HG03025 (cell line): ENCODE data around the gene CFAP58.

Experiments used
- ATAC-seq: cut with Tn5 transposase; IDR thresholded peaks from one replicate; pipeline ENCODE4 v1.9.1; 2021; ENCODE audit warnings: mild to moderate bottlenecking, moderate library complexity; ENCODE audit not compliant: unreplicated experiment, low FRiP score

CFAP58 gene

GRCh38 chr10:104333728-104334373 is 19.8 kb upstream of the CFAP58 start:
- ATAC-seq, result no peak

GRCh38 chr10:104334561-104334960 is 19.1 kb upstream of the CFAP58 start:
- ATAC-seq, result no peak

GRCh38 chr10:104334965-104335650 is 18.5 kb upstream of the CFAP58 start:
- ATAC-seq, result no peak

DNA sequence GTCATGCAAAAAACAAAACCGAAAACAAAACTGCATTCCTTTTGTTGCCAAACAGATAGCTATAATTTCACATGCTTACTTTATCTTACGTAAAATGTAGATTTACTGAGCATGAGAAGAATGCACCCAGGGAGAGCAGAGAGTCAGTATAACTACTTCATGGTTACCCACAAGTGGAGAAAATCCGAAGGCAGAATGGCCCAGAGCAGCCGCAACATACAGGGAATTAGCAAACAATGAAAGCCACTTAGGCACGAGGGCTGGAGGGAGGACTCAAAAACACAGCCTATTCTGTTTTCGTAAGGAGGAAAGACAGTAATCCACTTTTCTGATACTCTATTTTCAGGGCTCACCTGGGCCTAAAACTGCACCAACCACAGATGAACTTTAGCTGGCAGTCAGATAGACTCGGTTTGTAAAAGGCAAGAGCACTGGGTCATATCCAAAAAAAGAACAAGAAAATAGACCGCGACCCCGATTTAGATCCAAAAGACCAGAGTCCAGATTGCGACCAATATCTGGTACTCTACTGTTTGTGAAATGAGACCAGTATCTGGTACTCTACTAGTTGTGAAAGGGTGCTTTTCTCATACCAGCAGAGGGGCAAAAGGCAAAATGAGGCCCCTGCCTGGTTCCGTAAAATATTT is 16.7 kb upstream of the CFAP58 start:
- ATAC-seq, result peak; percentile 35

GRCh38 chr10:104337521-104337984 is 16.1 kb upstream of the CFAP58 start:
- ATAC-seq, result peak; percentile 44

DNA sequence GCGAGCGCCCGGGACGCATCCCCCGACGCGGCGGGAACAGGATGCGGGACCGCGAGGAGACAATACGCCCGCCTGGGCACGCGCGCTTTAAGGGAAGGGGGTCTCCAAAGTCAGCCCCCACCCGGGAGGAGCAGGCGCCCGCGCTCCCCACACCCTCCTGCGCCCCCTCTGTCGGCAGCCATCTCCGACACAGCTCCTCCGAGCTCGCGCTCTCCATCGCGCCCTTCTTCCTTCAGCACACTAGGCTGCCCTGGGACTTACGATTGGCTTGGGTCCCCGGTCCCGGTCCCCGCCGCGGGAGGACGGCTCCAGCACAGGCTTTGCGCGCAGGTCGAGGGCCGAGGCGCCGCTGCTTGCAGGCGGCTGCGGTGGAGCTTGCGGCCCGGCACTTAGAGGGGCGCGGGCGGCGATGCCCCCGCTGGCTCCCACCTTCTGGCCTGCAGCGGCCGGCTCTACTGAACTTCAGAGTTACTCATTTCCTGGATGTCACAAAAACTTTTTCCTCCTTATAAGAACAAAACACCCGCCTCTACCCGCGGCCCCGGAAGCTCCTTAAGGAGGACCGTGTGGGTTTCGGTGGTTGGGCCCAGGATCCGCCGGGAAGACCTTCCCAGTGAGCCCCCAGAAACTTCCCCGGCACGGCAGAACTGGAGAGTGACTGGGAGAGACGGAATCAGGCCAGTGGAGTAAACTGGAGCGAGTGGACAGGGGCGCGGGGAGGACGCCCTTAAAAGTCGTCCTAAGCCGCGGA is 15.5 kb upstream of the CFAP58 start, which contains the start of gene ITPRIP:
ITPRIP (minus strand) TSS at position 481 of the 751 bp plus-strand sequence. CDS start 22,414 bp downstream, outside the sequence.
- peak; percentile 56 for ATAC-seq

DNA sequence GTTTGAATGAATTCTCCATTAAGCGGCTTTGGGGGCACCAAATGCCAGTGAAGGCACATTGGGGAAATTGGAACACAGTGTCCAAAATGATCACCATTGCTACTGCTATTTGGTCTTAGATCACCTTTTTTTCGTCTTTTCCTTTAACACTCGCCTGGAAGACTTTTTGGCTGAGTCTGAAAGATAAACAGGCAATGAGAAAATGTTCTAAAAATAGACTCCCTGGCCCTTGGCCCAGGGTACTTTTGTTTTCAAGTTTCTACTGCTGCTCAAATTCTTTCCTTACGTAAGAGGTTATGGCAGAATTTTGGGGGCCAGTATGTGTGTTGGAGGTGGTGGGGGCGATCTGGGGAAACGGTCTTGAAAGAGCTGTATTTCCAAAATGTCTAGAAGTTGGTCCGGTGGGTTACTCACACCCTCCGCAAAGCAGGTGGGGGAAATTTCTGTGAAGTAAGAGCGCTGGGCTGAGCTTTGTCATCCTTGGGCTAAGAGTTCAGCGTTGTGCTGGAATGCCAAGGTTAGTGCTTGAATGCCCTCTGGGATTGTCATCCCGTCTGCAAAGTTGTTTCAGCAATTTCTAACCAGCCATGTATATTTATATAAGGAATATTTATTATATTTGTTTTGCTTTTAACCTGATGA is 14.0 kb upstream of the CFAP58 start:
- no peak for ATAC-seq

DNA sequence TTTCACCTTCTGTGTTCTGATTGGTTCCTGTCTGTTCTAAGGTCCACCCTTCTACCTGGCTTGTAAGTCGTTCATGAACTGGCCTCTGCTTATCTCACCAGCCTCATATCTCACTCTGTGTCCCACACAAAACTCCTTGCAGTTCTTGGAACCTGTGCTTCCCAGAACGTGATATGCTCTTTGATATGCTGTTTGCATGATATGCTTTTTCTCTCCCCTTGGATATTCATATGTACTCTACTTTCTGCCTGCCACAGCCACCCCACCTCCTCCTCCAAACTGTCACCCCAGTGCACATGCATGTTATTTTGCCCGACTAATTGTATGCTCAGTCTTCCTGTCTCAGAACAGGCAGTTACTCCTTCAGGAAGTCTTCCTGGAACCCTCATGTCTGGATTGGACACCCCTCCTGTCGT is 13.5 kb upstream of the CFAP58 start:
- no peak for ATAC-seq

- no peak for ATAC-seq
Measured at GRCh38 chr10:104340641-104341040, 13.0 kb upstream of the CFAP58 start.

- ATAC-seq, result no peak
Measured at GRCh38 chr10:104342941-104343411, 10.7 kb upstream of the CFAP58 start.

GRCh38 chr10:104344219-104344618 is 9.4 kb upstream of the CFAP58 start:
- ATAC-seq, result no peak

DNA sequence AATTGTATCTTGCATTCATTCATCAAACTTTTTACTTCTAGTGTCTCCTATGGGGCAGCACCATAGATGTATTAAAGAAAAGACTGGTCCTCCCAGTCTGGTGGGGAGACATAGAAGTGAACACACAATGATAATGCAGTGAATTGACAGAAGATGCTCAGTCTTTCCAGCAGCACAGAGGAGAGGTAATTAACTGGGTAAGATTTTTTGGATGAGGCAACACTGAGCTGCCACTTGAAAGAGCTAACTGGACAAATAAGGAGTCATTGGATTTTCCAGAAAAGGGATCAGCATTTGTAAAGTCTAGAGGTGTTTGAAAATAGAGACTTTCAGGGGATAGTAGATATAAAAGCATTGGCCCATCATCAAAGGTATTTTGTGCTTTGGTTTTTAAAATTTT is 8.1 kb upstream of the CFAP58 start:
- no peak for ATAC-seq

- ATAC-seq, result no peak
Measured at GRCh38 chr10:104345941-104346340, 7.7 kb upstream of the CFAP58 start.

- ATAC-seq, result no peak
Measured at GRCh38 chr10:104347295-104348045, 6.2 kb upstream of the CFAP58 start.

GRCh38 chr10:104348601-104349000 is 5.0 kb upstream of the CFAP58 start:
- no peak for ATAC-seq

GRCh38 chr10:104349623-104350126 is 4.0 kb upstream of the CFAP58 start:
- peak; percentile 58 for ATAC-seq

DNA sequence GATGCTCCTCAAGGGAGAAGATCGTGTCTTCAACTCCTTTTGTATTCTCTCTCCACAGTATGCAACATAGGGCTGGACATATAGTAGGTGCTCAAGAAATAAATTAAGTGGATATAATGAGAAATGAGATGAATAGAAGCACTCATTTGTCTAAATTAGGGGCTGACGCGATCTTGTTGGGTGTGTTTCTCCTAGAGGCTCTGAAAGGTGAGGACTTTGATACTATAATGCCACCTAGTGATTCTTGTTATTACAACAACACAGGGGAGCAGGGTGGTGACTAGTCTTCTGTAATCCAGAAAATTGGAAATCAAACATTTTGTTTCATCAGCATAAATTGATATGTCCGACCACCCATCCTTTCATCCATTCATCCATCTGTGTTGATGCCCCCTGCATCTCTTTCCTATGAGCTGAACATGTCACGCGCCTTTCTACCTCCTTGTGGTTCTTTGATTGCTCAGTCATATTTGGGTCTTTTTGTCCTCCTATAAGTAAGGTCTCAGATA is 3.5 kb upstream of the CFAP58 start:
- ATAC-seq, result peak; percentile 41

GRCh38 chr10:104351061-104351702 is 2.5 kb upstream of the CFAP58 start:
- no peak for ATAC-seq

DNA sequence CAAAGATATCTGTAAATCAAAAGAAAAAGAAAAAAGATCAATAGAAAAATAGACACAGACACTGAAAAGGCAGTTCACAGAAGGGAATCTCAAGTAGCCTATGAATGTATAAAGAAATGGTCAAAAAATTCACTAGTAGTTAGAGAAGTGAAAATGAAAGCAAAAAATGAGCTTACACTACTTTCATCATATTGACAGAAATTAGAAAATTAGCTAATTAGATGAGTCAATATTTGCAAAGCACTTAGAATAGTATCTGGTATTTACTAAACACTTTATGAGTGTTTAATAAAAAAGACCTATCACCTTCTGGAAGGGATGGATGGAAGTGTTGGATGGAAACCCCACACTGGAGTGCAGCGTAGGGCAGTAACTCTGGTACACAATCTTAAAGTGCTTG is 1.7 kb upstream of the CFAP58 start:
- no peak for ATAC-seq
